ENCODE data around the gene BNIP3. TPM values are rescaled to one million over a fixed set of nuclear protein-coding genes. Genes with fewer than 3 reads are reported as not detected.
"Not testable (repeated sequence)": the region's sequence is repeated elsewhere in the genome, so short reads cannot be mapped to it uniquely, and the experiment has no call there.

Gene BNIP3
- total RNA-seq, 3 donors from 2014 or later = 2.5 to 25.8 (median 5.6) TPM

- DNase-seq = no peak
- no peak for TF ChIP-seq CTCF (IDR thresholded peaks at IDR 0.05)
- ATAC-seq = no peak
- no peaks in the 10 kb centered on the region for H3K36me3 ChIP-seq (ENCODE audit: low read depth)
- intact Hi-C loops (cut with DNase I, micrococcal nuclease) = no loop called here
- H3K9me3 ChIP-seq = peaks cover 7% of the 10 kb centered on the region
- H3K4me1 ChIP-seq (ENCODE audit: low read depth) = peaks cover 7% of the 10 kb centered on the region
- H3K4me3 ChIP-seq = no peak overlapping the region
Measured at GRCh38 chr10:131925011-131925649, 56.6 kb downstream of the BNIP3 start.

- intact Hi-C loops (cut with DNase I, micrococcal nuclease) = no loop called here
- ATAC-seq (no peak), DNase-seq (no peak)
Measured at GRCh38 chr10:131923038-131923756, 58.5 kb downstream of the BNIP3 start.

GRCh38 chr10:131921184-131921583 lies 60.5 kb downstream of the BNIP3 start:
- no peak for DNase-seq
- ATAC-seq = no peak

More at GRCh38 chr10:131923038-131923756, 58.5 kb downstream of the BNIP3 start:
- Histone ChIP-seq H3K9me3 (peaks cover 7% of the 10 kb centered on the region), H3K36me3 (ENCODE audit: low read depth) (no peaks in the 10 kb centered on the region), H3K4me1 (ENCODE audit: low read depth) (peaks cover 3% of the 10 kb centered on the region), H3K4me3 (no peak overlapping the region)
- no peak for TF ChIP-seq CTCF (IDR thresholded peaks at IDR 0.05)

GRCh38 chr10:131920693-131921092 lies 61.0 kb downstream of the BNIP3 start:
- H3K4me3 ChIP-seq = no peak overlapping the region
- no peaks in the 10 kb centered on the region for H3K36me3 ChIP-seq (ENCODE audit: low read depth)
- no peak for ATAC-seq
- no peak for TF ChIP-seq CTCF (IDR thresholded peaks at IDR 0.05)
- H3K4me1 ChIP-seq (ENCODE audit: low read depth) = no peaks in the 10 kb centered on the region
- intact Hi-C loops (cut with DNase I, micrococcal nuclease) = no loop called here
- H3K9me3 ChIP-seq = peaks cover 7% of the 10 kb centered on the region
- no peak for DNase-seq

More at GRCh38 chr10:131921184-131921583, 60.5 kb downstream of the BNIP3 start:
- H3K4me1 ChIP-seq (ENCODE audit: low read depth) = no peaks in the 10 kb centered on the region
- TF ChIP-seq CTCF (IDR thresholded peaks at IDR 0.05) = no peak
- peaks cover 7% of the 10 kb centered on the region for H3K9me3 ChIP-seq
- no peak overlapping the region for H3K4me3 ChIP-seq
- no peaks in the 10 kb centered on the region for H3K36me3 ChIP-seq (ENCODE audit: low read depth)
- intact Hi-C loops (cut with DNase I, micrococcal nuclease) = no loop called here

GRCh38 chr10:131920151-131920550 lies 61.6 kb downstream of the BNIP3 start:
- no peaks in the 10 kb centered on the region for H3K36me3 ChIP-seq (ENCODE audit: low read depth)
- H3K9me3 ChIP-seq = peaks cover 6% of the 10 kb centered on the region
- no peak overlapping the region for H3K4me3 ChIP-seq
- intact Hi-C loops (cut with DNase I, micrococcal nuclease) = no loop called here
- ATAC-seq (no peak), DNase-seq (no peak)
- no peak for TF ChIP-seq CTCF (IDR thresholded peaks at IDR 0.05)
- no peaks in the 10 kb centered on the region for H3K4me1 ChIP-seq (ENCODE audit: low read depth)

GRCh38 chr10:131919461-131919860 lies 62.3 kb downstream of the BNIP3 start:
- H3K36me3 ChIP-seq (ENCODE audit: low read depth); ATAC-seq; DNase-seq; intact Hi-C loops (cut with DNase I, micrococcal nuclease); H3K9me3 ChIP-seq; H3K4me3 ChIP-seq; H3K4me1 ChIP-seq (ENCODE audit: low read depth): not testable (repeated sequence)
